HepG2 (cell line): ENCODE measurements around the gene MAP3K3. TPM values are rescaled to one million over a fixed set of nuclear protein-coding genes. Genes with fewer than 3 reads are reported as not detected.
A peak's percentile ranks its signal among the peaks of the same experiment; 100 is the strongest.

ENCODE experiments used
- ARHGAP35 ChIP-seq: sonication (generic); formaldehyde crosslinking; IDR thresholded peaks from 2 replicates; pipeline ENCODE4 v1.9.0; 2022; ENCODE audit warnings: mild to moderate bottlenecking, inconsistent platforms, moderate library complexity, missing genetic modification reagents, borderline replicate concordance
- BRD4 ChIP-seq: sonication (generic); formaldehyde crosslinking; IDR thresholded peaks from 2 replicates; pipeline ENCODE4 v1.4.0; 2020; ENCODE audit warnings: missing genetic modification reagents
- CREB1 ChIP-seq, 2 experiments: fragments of 450-650 bp in 1 of 2; IDR thresholded peaks; 2 replicates each; pipeline ENCODE4 v1.6.1; 2016 to 2017; ENCODE audit warnings: control low read depth in 1 of 2, mild to moderate bottlenecking in 1 of 2, missing compliant biosample characterization in 1 of 2, missing genetic modification characterization in 1 of 2
- FOSL2 ChIP-seq: sonication (generic); formaldehyde crosslinking; IDR thresholded peaks from 2 replicates; pipeline ENCODE4 v1.4.0; 2020; ENCODE audit warnings: missing genetic modification reagents
- KDM2A ChIP-seq: sonication (generic); formaldehyde crosslinking; IDR thresholded peaks from 2 replicates; pipeline ENCODE4 v1.4.0; 2020; ENCODE audit warnings: low read depth, missing genetic modification reagents, borderline replicate concordance
- KLF11 ChIP-seq: IDR thresholded peaks from 2 replicates; pipeline ENCODE4 v1.6.1; 2016; ENCODE audit warnings: missing compliant biosample characterization
- NBN ChIP-seq: fragments of 450-650 bp; conservative IDR thresholded peaks from 2 replicates; pipeline ENCODE4 v1.6.1; 2017
- NCOA1 ChIP-seq: sonication (generic); formaldehyde crosslinking; IDR thresholded peaks from 2 replicates; pipeline ENCODE4 v1.9.0; 2021; ENCODE audit warnings: missing genetic modification reagents
- PRPF4 ChIP-seq: fragments of 200-400 bp; formaldehyde crosslinking; IDR thresholded peaks from 2 replicates; pipeline ENCODE4 v1.6.1; 2016; ENCODE audit warnings: low read length, low read depth; ENCODE audit not compliant: poor library complexity, severe bottlenecking
- RAD21 ChIP-seq: fragments of 450-650 bp; formaldehyde crosslinking; IDR thresholded peaks from 2 replicates; pipeline ENCODE4 v1.5.0; 2020; ENCODE audit warnings: mild to moderate bottlenecking
- SIN3B ChIP-seq: fragments of 150-350 bp; IDR thresholded peaks from 2 replicates; pipeline ENCODE4 v1.6.1; 2014; ENCODE audit warnings: low read length
- SOX5 ChIP-seq: IDR thresholded peaks from 2 replicates; pipeline ENCODE4 v1.6.1; 2016; ENCODE audit warnings: borderline replicate concordance
- SP1 ChIP-seq, 2 experiments: fragments of 450-650 bp in 1 of 2; sonication (generic) in 1 of 2; formaldehyde crosslinking in 1 of 2; IDR thresholded peaks; 2 replicates each; pipeline versions ENCODE4 v1.4.0 to v1.6.1; 2016 to 2020; ENCODE audit warnings: missing genetic modification reagents in 1 of 2
- TCF7 ChIP-seq: sonication (generic); IDR thresholded peaks from 2 replicates; pipeline ENCODE4 v1.6.1; 2016; ENCODE audit warnings: antibody characterized with exemption, low read depth
- TRIM24 ChIP-seq: sonication (generic); formaldehyde crosslinking; IDR thresholded peaks from 2 replicates; pipeline ENCODE4 v1.8.0; 2022; ENCODE audit warnings: mild to moderate bottlenecking, missing genetic modification reagents
- XRCC5 ChIP-seq: fragments of 200-400 bp; formaldehyde crosslinking; optimal IDR thresholded peaks from 2 replicates; pipeline ENCODE3; 2017; ENCODE audit warnings: mild to moderate bottlenecking, low read length
- ZFP36L2 ChIP-seq: sonication (generic); formaldehyde crosslinking; IDR thresholded peaks from 2 replicates; pipeline ENCODE4 v1.4.0; 2020; ENCODE audit warnings: missing genetic modification reagents
- ZFX ChIP-seq: sonication (generic); formaldehyde crosslinking; IDR thresholded peaks from 2 replicates; pipeline ENCODE4 v1.4.0; 2020; ENCODE audit warnings: mild to moderate bottlenecking, low read depth, missing genetic modification reagents, moderate library complexity
- ZMYM4 ChIP-seq: sonication (generic); formaldehyde crosslinking; IDR thresholded peaks from 2 replicates; pipeline ENCODE4 v1.8.1; 2023; ENCODE audit warnings: mild to moderate bottlenecking, missing genetic modification reagents
- ZNF546 ChIP-seq: sonication (generic); formaldehyde crosslinking; conservative IDR thresholded peaks from 2 replicates; pipeline ENCODE4 v1.8.1; 2023; ENCODE audit warnings: mild to moderate bottlenecking, missing genetic modification reagents
- ZNF703 ChIP-seq: sonication (generic); formaldehyde crosslinking; IDR thresholded peaks from 2 replicates; pipeline ENCODE4 v1.5.1; 2020; ENCODE audit warnings: missing genetic modification reagents, mild to moderate bottlenecking, moderate library complexity, borderline replicate concordance
- polyA plus RNA-seq, 8 experiments: library from polyadenylated mRNA; depleted of rRNA in 3 of 8; stranded (reverse) in 7 of 8; unstranded in 1 of 8; fragments of >200 nt; fragmentation: Illumina TruSeq in 4 of 8; extraction: Trizol in 4 of 8; gene quantifications; 2 replicates each; pipeline versions ENCODE4 v1.2.1 to v1.2.3, GENCODE V29; 2011 to 2016; ENCODE audit warnings: low read depth in 4 of 8, missing spikeins in 1 of 8, mixed read lengths in 1 of 8; ENCODE audit not compliant: insufficient read depth in 1 of 8
- total RNA-seq, 5 experiments: library from RNA; depleted of rRNA; stranded (reverse); fragments of >200 nt; fragmentation: Illumina TruSeq; extraction: Trizol; gene quantifications; 2 replicates each; pipeline ENCODE4 v1.2.3, GENCODE V29; 2016; ENCODE audit warnings: low read depth in 1 of 5
- TF ChIP-seq, protein P1 (sequence below), 2 experiments: fragments of 450-650 bp in 1 of 2; sonication (generic) in 1 of 2; formaldehyde crosslinking; IDR thresholded peaks; 2 replicates each; pipeline versions ENCODE4 v1.5.0 to v1.8.0; 2020 to 2022; ENCODE audit warnings: mild to moderate bottlenecking in 1 of 2, missing genetic modification reagents in 1 of 2
- TF ChIP-seq, protein P2 (sequence below): IDR thresholded peaks from 2 replicates; pipeline ENCODE4 v1.6.1; 2016; ENCODE audit warnings: low read depth, control low read depth
- TF ChIP-seq, protein P3 (sequence below): sonication (generic); formaldehyde crosslinking; IDR thresholded peaks from 2 replicates; pipeline ENCODE4 v1.4.0; 2020; ENCODE audit warnings: missing genetic modification reagents, borderline replicate concordance
- TF ChIP-seq, protein P4 (sequence below): sonication (generic); formaldehyde crosslinking; IDR thresholded peaks from 2 replicates; pipeline ENCODE4 v1.5.0; 2020; ENCODE audit warnings: missing genetic modification reagents

The MAP3K3 gene
- total and polyA plus RNA-seq, 2 of the 13 experiments (the other 11 are each of a cell fraction or from before 2014, with no cell fraction given): 17.7 to 21.8 TPM

DNA sequence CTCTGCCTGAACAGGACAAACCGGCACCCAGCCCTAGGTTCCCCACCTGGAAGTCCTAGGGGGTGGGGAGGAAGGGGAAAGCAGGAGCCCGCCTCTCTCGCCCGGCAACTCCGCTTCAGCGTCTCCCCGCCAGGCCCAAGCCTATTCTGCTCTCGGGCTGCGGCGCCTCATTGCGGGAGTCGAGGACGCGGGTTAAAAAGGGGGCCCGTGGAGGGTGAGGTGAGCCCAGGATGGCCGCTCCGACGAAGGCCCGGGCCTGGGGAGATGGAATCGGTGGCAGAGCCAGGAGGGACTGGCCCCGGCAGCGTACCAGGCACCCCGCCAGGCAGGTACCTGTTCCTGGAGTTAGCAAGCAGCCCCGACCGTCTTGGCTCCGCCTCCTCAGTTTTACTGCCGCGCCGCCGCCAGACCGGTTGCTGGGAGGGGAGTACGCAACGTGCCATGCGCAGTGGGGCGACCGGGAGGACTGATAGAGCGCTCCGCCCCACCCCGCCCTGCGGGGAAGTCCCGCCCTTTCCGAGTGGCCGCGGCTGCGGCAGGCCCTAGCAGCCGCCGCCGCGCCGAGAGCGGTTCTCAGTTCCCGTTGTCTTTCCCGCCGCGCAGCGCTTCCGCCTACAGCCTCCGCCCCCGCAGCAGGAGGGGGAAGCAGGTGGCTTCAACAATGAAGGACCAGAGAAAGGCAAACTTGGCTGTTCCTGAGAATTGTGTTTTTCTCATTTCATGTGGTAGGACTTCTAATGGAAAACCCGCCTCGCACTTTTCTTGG lies 119.4 kb downstream of the MAP3K3 start, which contains the start of gene STRADA (continued):
- TF ChIP-seq, protein P1, sequence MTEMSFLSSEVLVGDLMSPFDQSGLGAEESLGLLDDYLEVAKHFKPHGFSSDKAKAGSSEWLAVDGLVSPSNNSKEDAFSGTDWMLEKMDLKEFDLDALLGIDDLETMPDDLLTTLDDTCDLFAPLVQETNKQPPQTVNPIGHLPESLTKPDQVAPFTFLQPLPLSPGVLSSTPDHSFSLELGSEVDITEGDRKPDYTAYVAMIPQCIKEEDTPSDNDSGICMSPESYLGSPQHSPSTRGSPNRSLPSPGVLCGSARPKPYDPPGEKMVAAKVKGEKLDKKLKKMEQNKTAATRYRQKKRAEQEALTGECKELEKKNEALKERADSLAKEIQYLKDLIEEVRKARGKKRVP (CRISPR knock-in tag; IDR thresholded peaks at IDR 0.05): peak in 1 of 2 experiments; percentile 43; a peak in 2 of 4 replicates
- TF ChIP-seq SP1 (IDR thresholded peaks at IDR 0.05) (no peak), SP1 (CRISPR knock-in tag; IDR thresholded peaks at IDR 0.05) (peak; percentile 85), ZFX (CRISPR knock-in tag) (peak; percentile 97), TCF7 (no peak), SOX5 (CRISPR knock-in tag) (0 out of 2 replicates have a peak, but pooled peaks have one; percentile 6), KDM2A (CRISPR knock-in tag) (peak; percentile 91), BRD4 (peak; percentile 74), TRIM24 (CRISPR knock-in tag) (no peak), KLF11 (CRISPR knock-in tag) (0 out of 2 replicates have a peak, but pooled peaks have one; percentile 54), ZNF703 (CRISPR knock-in tag) (peak; percentile 82; the same call in 1 of the 2 replicates), ZNF546 (peak; percentile 78; the same call in 1 of the 2 replicates), NCOA1 (CRISPR knock-in tag) (peak; percentile 79; the same call in 1 of the 2 replicates), SIN3B (peak; percentile 66; the same call in 1 of the 2 replicates), ZMYM4 (CRISPR knock-in tag) (peak; percentile 63; the same call in 1 of the 2 replicates), ARHGAP35 (CRISPR knock-in tag) (peak; percentile 87; the same call in 1 of the 2 replicates), CREB1 (IDR thresholded peaks at IDR 0.05) (no peak), CREB1 (CRISPR knock-in tag; IDR thresholded peaks at IDR 0.05) (no peak), FOSL2 (CRISPR knock-in tag) (peak; percentile 43), XRCC5 (peak; percentile 71), RAD21 (CRISPR knock-in tag) (peak; percentile 45), ZFP36L2 (CRISPR knock-in tag) (peak; percentile 61), NBN (no peak), PRPF4 (no peak)
- TF ChIP-seq, protein P2, sequence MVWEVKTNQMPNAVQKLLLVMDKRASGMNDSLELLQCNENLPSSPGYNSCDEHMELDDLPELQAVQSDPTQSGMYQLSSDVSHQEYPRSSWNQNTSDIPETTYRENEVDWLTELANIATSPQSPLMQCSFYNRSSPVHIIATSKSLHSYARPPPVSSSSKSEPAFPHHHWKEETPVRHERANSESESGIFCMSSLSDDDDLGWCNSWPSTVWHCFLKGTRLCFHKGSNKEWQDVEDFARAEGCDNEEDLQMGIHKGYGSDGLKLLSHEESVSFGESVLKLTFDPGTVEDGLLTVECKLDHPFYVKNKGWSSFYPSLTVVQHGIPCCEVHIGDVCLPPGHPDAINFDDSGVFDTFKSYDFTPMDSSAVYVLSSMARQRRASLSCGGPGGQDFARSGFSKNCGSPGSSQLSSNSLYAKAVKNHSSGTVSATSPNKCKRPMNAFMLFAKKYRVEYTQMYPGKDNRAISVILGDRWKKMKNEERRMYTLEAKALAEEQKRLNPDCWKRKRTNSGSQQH (CRISPR knock-in tag): 0 out of 2 replicates have a peak, but pooled peaks have one; percentile 69
- TF ChIP-seq, protein P3, sequence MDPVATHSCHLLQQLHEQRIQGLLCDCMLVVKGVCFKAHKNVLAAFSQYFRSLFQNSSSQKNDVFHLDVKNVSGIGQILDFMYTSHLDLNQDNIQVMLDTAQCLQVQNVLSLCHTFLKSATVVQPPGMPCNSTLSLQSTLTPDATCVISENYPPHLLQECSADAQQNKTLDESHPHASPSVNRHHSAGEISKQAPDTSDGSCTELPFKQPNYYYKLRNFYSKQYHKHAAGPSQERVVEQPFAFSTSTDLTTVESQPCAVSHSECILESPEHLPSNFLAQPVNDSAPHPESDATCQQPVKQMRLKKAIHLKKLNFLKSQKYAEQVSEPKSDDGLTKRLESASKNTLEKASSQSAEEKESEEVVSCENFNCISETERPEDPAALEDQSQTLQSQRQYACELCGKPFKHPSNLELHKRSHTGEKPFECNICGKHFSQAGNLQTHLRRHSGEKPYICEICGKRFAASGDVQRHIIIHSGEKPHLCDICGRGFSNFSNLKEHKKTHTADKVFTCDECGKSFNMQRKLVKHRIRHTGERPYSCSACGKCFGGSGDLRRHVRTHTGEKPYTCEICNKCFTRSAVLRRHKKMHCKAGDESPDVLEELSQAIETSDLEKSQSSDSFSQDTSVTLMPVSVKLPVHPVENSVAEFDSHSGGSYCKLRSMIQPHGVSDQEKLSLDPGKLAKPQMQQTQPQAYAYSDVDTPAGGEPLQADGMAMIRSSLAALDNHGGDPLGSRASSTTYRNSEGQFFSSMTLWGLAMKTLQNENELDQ (CRISPR knock-in tag): no peak
- TF ChIP-seq, protein P4, sequence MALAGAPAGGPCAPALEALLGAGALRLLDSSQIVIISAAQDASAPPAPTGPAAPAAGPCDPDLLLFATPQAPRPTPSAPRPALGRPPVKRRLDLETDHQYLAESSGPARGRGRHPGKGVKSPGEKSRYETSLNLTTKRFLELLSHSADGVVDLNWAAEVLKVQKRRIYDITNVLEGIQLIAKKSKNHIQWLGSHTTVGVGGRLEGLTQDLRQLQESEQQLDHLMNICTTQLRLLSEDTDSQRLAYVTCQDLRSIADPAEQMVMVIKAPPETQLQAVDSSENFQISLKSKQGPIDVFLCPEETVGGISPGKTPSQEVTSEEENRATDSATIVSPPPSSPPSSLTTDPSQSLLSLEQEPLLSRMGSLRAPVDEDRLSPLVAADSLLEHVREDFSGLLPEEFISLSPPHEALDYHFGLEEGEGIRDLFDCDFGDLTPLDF (CRISPR knock-in tag): peak; percentile 93
